Measurements from ENCODE around the gene NLGN4X.

NLGN4X gene

GRCh38 chrX:6024204-6024603 is 204.5 kb downstream of the NLGN4X start:
- TF ChIP-seq CTCF (IDR thresholded peaks at IDR 0.05; ENCODE audit: insufficient read depth, low read length, poor library complexity, severe bottlenecking), result no peak
- TF ChIP-seq EZH2phosphoT487 (conservative IDR thresholded peaks at IDR 0.05; ENCODE audit: low read length), result no peak
- no peaks in the 10 kb centered on the region for H3F3A ChIP-seq (ENCODE audit: insufficient read depth)
- H3K9ac ChIP-seq (ENCODE audit: low read length), result no peak overlapping the region

GRCh38 chrX:6021316-6022091 is 207.2 kb downstream of the NLGN4X start:
- H3K79me2 ChIP-seq (ENCODE audit: insufficient read depth, low read length), result no peaks in the 10 kb centered on the region
- H3K9me3 ChIP-seq (ENCODE audit: insufficient read depth, low read length), result no peaks in the 10 kb centered on the region
- no peak overlapping the region for H3K4me3 ChIP-seq (ENCODE audit: insufficient read depth, low read length, poor library complexity, severe bottlenecking)
- no peak overlapping the region for H3K27ac ChIP-seq (ENCODE audit: low read depth, low read length)
- H3K4me2 ChIP-seq (ENCODE audit: low read depth, low read length, poor library complexity, severe bottlenecking), result no peak overlapping the region
- H3F3A ChIP-seq (ENCODE audit: insufficient read depth), result no peaks in the 10 kb centered on the region
- no peak overlapping the region for H2AFZ ChIP-seq (ENCODE audit: low read depth, low read length, severe bottlenecking)
- no peaks in the 10 kb centered on the region for H3K27me3 ChIP-seq (ENCODE audit: low read length)
- H4K20me1 ChIP-seq (ENCODE audit: low read depth, low read length), result no peaks in the 10 kb centered on the region
- no peaks in the 10 kb centered on the region for H3K9me2 ChIP-seq (replicated peaks; ENCODE audit: insufficient read depth, low read length)
- H3K9ac ChIP-seq (ENCODE audit: low read length), result no peak overlapping the region
- no peaks in the 10 kb centered on the region for H3K36me3 ChIP-seq (ENCODE audit: low read length)
- TF ChIP-seq EZH2phosphoT487 (conservative IDR thresholded peaks at IDR 0.05; ENCODE audit: low read length) (no peak), CTCF (IDR thresholded peaks at IDR 0.05; ENCODE audit: insufficient read depth, low read length, poor library complexity, severe bottlenecking) (peak; percentile 40)

More at GRCh38 chrX:6024204-6024603, 204.5 kb downstream of the NLGN4X start:
- H3K36me3 ChIP-seq (ENCODE audit: low read length), result no peaks in the 10 kb centered on the region
- no peak overlapping the region for H3K4me2 ChIP-seq (ENCODE audit: low read depth, low read length, poor library complexity, severe bottlenecking)
- H3K9me3 ChIP-seq (ENCODE audit: insufficient read depth, low read length), result no peaks in the 10 kb centered on the region
- H3K27ac ChIP-seq (ENCODE audit: low read depth, low read length), result no peak overlapping the region
- no peaks in the 10 kb centered on the region for H3K79me2 ChIP-seq (ENCODE audit: insufficient read depth, low read length)
- no peak overlapping the region for H3K4me3 ChIP-seq (ENCODE audit: insufficient read depth, low read length, poor library complexity, severe bottlenecking)
- H4K20me1 ChIP-seq (ENCODE audit: low read depth, low read length), result no peaks in the 10 kb centered on the region
- no peak overlapping the region for H2AFZ ChIP-seq (ENCODE audit: low read depth, low read length, severe bottlenecking)
- H3K27me3 ChIP-seq (ENCODE audit: low read length), result no peaks in the 10 kb centered on the region
- no peaks in the 10 kb centered on the region for H3K9me2 ChIP-seq (replicated peaks; ENCODE audit: insufficient read depth, low read length)

GRCh38 chrX:6019076-6019475 is 209.6 kb downstream of the NLGN4X start:
- H3F3A ChIP-seq (ENCODE audit: insufficient read depth), result no peaks in the 10 kb centered on the region
- H3K9ac ChIP-seq (ENCODE audit: low read length), result no peak overlapping the region
- no peak overlapping the region for H2AFZ ChIP-seq (ENCODE audit: low read depth, low read length, severe bottlenecking)
- H3K4me3 ChIP-seq (ENCODE audit: insufficient read depth, low read length, poor library complexity, severe bottlenecking), result no peak overlapping the region
- H3K9me3 ChIP-seq (ENCODE audit: insufficient read depth, low read length), result no peaks in the 10 kb centered on the region
- H3K4me2 ChIP-seq (ENCODE audit: low read depth, low read length, poor library complexity, severe bottlenecking), result no peak overlapping the region
- no peaks in the 10 kb centered on the region for H3K27me3 ChIP-seq (ENCODE audit: low read length)
- H3K36me3 ChIP-seq (ENCODE audit: low read length), result no peaks in the 10 kb centered on the region
- H3K9me2 ChIP-seq (replicated peaks; ENCODE audit: insufficient read depth, low read length), result no peaks in the 10 kb centered on the region
- no peak for TF ChIP-seq EZH2phosphoT487 (conservative IDR thresholded peaks at IDR 0.05; ENCODE audit: low read length)
- no peak for TF ChIP-seq CTCF (IDR thresholded peaks at IDR 0.05; ENCODE audit: insufficient read depth, low read length, poor library complexity, severe bottlenecking)
- H3K27ac ChIP-seq (ENCODE audit: low read depth, low read length), result no peak overlapping the region
- H3K79me2 ChIP-seq (ENCODE audit: insufficient read depth, low read length), result no peaks in the 10 kb centered on the region
- no peaks in the 10 kb centered on the region for H4K20me1 ChIP-seq (ENCODE audit: low read depth, low read length)

All from SU-DHL-6 (cell line).